ENCODE results near the gene GTPBP10. TPM values are rescaled to one million over a fixed set of nuclear protein-coding genes. Genes with fewer than 3 reads are reported as not detected.
"Not testable (repeated sequence)": the region's sequence is repeated elsewhere in the genome, so short reads cannot be mapped to it uniquely, and the experiment has no call there.

The GTPBP10 gene
- total and polyA plus RNA-seq, 2 donors (not counting 1 experiment from before 2014, with no cell fraction given), result 17.7 to 36.2 TPM

DNA sequence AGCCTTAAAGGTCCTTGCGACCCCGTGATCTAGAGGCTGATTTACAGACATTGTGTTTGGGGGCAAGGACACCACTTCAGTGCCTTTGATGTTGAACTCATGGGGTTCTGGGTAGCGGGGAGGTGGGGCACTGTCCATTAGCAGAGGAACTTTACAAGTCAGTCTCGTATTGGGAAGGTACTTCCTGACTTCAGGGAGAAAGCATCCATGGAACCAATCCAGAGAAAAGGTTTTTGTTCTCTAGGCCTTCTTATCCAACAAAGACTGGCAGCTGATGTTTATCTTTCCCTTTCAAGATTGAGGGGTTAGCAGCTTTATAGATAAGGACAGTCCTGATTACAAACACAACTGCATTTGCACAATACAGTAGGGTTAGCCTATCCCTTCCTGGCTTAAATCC lies 2.8 kb downstream of the GTPBP10 start:
- intact Hi-C loops (cut with micrococcal nuclease), result loop anchor here (5.0 kb wide), 2 partner anchors 243 to 378 kb away; no protein-coding TSS in a partner anchor
- peaks cover 2 to 4% of the 10 kb centered on the region in 2 experiments for H3K36me3 ChIP-seq (replicated peaks in 1 of 2; ENCODE audit: control extremely low read depth in 1 of 2, control insufficient read depth in 1 of 2, extremely low read depth in 1 of 2, insufficient read depth in 2 of 2, low read length in 1 of 2)
- H3K27ac ChIP-seq (ENCODE audit: low read length in 2 of 2), result no peak overlapping the region
- Mint-ChIP-seq H3K4me1 (peaks cover 59% of the 10 kb centered on the region), H3K4me3 (no peak overlapping the region), H3K27me3 (no peaks in the 10 kb centered on the region), H3K27ac (no peak overlapping the region), H3K9me3 (ENCODE audit: insufficient read depth) (no peaks in the 10 kb centered on the region)
- H2AFZ ChIP-seq (ENCODE audit: insufficient read depth, low read depth, low read length, poor library complexity, severe bottlenecking), result no peak overlapping the region
- no peak overlapping the region for H3K4me3 ChIP-seq (ENCODE audit: control extremely low read depth in 1 of 5, extremely low read depth in 1 of 5, insufficient read depth in 1 of 5, low read depth in 2 of 5, low read length in 4 of 5)
- H3K9ac ChIP-seq (ENCODE audit: low read length), result no peak overlapping the region
- ATAC-seq (ENCODE audit: low read depth), result no peak
- WGBS (ENCODE audit: insufficient coverage), result 100% methylated on average over 3 of the region's 4 CpGs
- TF ChIP-seq, protein P1, sequence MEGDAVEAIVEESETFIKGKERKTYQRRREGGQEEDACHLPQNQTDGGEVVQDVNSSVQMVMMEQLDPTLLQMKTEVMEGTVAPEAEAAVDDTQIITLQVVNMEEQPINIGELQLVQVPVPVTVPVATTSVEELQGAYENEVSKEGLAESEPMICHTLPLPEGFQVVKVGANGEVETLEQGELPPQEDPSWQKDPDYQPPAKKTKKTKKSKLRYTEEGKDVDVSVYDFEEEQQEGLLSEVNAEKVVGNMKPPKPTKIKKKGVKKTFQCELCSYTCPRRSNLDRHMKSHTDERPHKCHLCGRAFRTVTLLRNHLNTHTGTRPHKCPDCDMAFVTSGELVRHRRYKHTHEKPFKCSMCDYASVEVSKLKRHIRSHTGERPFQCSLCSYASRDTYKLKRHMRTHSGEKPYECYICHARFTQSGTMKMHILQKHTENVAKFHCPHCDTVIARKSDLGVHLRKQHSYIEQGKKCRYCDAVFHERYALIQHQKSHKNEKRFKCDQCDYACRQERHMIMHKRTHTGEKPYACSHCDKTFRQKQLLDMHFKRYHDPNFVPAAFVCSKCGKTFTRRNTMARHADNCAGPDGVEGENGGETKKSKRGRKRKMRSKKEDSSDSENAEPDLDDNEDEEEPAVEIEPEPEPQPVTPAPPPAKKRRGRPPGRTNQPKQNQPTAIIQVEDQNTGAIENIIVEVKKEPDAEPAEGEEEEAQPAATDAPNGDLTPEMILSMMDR (IDR thresholded peaks at IDR 0.05), result no peak
- no peak for TF ChIP-seq EZH2 (IDR thresholded peaks at IDR 0.05; ENCODE audit: borderline replicate concordance, insufficient read depth, low read depth, low read length, poor library complexity, severe bottlenecking)
- no peak overlapping the region for H3K4me2 ChIP-seq (replicated peaks; ENCODE audit: low read depth, low read length, poor library complexity, severe bottlenecking)
- no peaks in the 10 kb centered on the region for H3K27me3 ChIP-seq (replicated peaks in 1 of 4; ENCODE audit: control extremely low read depth in 1 of 4, control insufficient read depth in 3 of 4, insufficient read depth in 4 of 4, low read length in 3 of 4)
- H4K20me1 ChIP-seq (ENCODE audit: control insufficient read depth, insufficient read depth, low read length, poor library complexity, severe bottlenecking), result peaks cover 5% of the 10 kb centered on the region
- POLR2A ChIA-PET, result interaction anchor here (0.6 kb wide), 1 partner anchor 55 kb away, joined by 8 read pairs; no protein-coding TSS in a partner anchor
- no peak for DNase-seq
- H3K9me3 ChIP-seq (ENCODE audit: control extremely low read depth in 1 of 3, control insufficient read depth in 2 of 3, insufficient read depth in 1 of 3, low read length in 2 of 3), result no peaks in the 10 kb centered on the region
- peaks cover 14 to 17% of the 10 kb centered on the region in 2 donors for H3K4me1 ChIP-seq (ENCODE audit: control insufficient read depth in 2 of 2, insufficient read depth in 2 of 2, low read length in 2 of 2)
- H3K79me2 ChIP-seq (ENCODE audit: control insufficient read depth, insufficient read depth, low read length), result peaks cover 57% of the 10 kb centered on the region
- CTCF ChIA-PET, result no interaction called here

DNA sequence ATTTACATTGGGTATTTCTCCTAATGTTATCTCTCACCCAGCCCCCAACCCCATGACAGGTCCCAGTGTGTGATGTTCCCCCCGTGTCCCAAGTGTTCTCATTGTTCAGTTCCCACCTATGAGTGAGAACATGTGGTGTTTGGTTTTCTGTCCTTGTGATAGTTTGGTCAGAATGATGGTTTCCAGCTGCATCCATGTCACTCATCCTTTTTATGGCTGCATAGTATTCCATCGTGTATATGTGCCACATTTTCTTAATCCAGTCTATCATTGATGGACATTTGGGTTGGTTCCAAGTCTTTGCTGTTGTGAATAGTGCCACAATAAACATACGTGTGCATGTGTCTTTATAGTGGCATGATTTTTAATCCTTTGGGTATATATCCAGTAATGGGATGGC lies 3.5 kb downstream of the GTPBP10 start:
- intact Hi-C loops (cut with micrococcal nuclease); H3K27me3 ChIP-seq (replicated peaks in 1 of 4; ENCODE audit: control extremely low read depth in 1 of 4, control insufficient read depth in 3 of 4, insufficient read depth in 4 of 4, low read length in 3 of 4); H3K9me3 Mint-ChIP-seq (ENCODE audit: insufficient read depth); H3K36me3 ChIP-seq (replicated peaks in 1 of 2; ENCODE audit: control extremely low read depth in 1 of 2, control insufficient read depth in 1 of 2, extremely low read depth in 1 of 2, insufficient read depth in 2 of 2, low read length in 1 of 2); H3K27ac Mint-ChIP-seq; H3K27ac ChIP-seq (ENCODE audit: low read length in 2 of 2); H3K9me3 ChIP-seq (ENCODE audit: control extremely low read depth in 1 of 3, control insufficient read depth in 2 of 3, insufficient read depth in 1 of 3, low read length in 2 of 3); CTCF ChIA-PET; ATAC-seq (ENCODE audit: low read depth); POLR2A ChIA-PET; H4K20me1 ChIP-seq (ENCODE audit: control insufficient read depth, insufficient read depth, low read length, poor library complexity, severe bottlenecking); H2AFZ ChIP-seq (ENCODE audit: insufficient read depth, low read depth, low read length, poor library complexity, severe bottlenecking); DNase-seq; H3K4me2 ChIP-seq (replicated peaks; ENCODE audit: low read depth, low read length, poor library complexity, severe bottlenecking); H3K4me3 ChIP-seq (ENCODE audit: control extremely low read depth in 1 of 5, extremely low read depth in 1 of 5, insufficient read depth in 1 of 5, low read depth in 2 of 5, low read length in 4 of 5); H3K4me3 Mint-ChIP-seq; H3K9ac ChIP-seq (ENCODE audit: low read length); H3K27me3 Mint-ChIP-seq: not testable (repeated sequence)
- peaks cover 14 to 17% of the 10 kb centered on the region in 2 donors for H3K4me1 ChIP-seq (ENCODE audit: control insufficient read depth in 2 of 2, insufficient read depth in 2 of 2, low read length in 2 of 2)
- peaks cover 57% of the 10 kb centered on the region for H3K79me2 ChIP-seq (ENCODE audit: control insufficient read depth, insufficient read depth, low read length)
- no CpG with 5 or more reads among the region's 3 CpGs for WGBS (ENCODE audit: insufficient coverage)
- H3K4me1 Mint-ChIP-seq, result peaks cover 59% of the 10 kb centered on the region
